IMR-90 (cell line): ENCODE data around the gene RPS19. TPM values are rescaled to one million over a fixed set of nuclear protein-coding genes. Genes with fewer than 3 reads are reported as not detected.

Experiments
- ATAC-seq: fragments of 200-7000 bp; cut with Tn5 transposase; 2 replicates; pipeline ENCODE4 v1.9.1; 2020; ENCODE audit warnings: low read depth, mild to moderate bottlenecking, moderate library complexity
- BruUV-seq: library from RNA; stranded (reverse); fragments of 400-500 nt; replicated peaks from 2 replicates; lab custom pipeline; 2021; lab: Mats Ljungman, UMichigan
- CTCF ChIA-PET: fragments of 300-600 bp; formaldehyde crosslinking; extraction: SDS; loops from one replicate; lab custom pipeline; 2021; ENCODE audit warnings: antibody characterized with exemption; lab: Yijun Ruan, JAX
- POLR2A ChIA-PET: fragments of 300-600 bp; sonication (Branson Sonifier 250); formaldehyde crosslinking; loops from one replicate; lab custom pipeline; 2022; ENCODE audit warnings: antibody characterized with exemption; ENCODE audit not compliant: unreplicated experiment; lab: Charles Lee
- DNase-seq: peaks from one replicate; pipeline ENCODE4 v3.0.0; 2013
- H2AFZ ChIP-seq: replicated peaks from 2 replicates; pipeline ENCODE3; 2013; ENCODE audit warnings: low read length, mild to moderate bottlenecking; ENCODE audit not compliant: poor library complexity
- H2AK5ac ChIP-seq: 2 replicates; pipeline ENCODE4 v1.6.1; 2013; ENCODE audit warnings: low read depth, low read length, inconsistent platforms
- H2AK9ac ChIP-seq: replicated peaks from 2 replicates; pipeline ENCODE3; 2013; ENCODE audit warnings: mild to moderate bottlenecking, low read depth, low read length, moderate library complexity; ENCODE audit not compliant: poor library complexity
- H2BK120ac ChIP-seq: 2 replicates; pipeline ENCODE4 v1.6.1; 2013; ENCODE audit warnings: low read depth, low read length, inconsistent platforms
- H2BK15ac ChIP-seq: 3 replicates; pipeline ENCODE4 v1.6.1; 2013; ENCODE audit warnings: low read depth, low read length, inconsistent platforms
- H2BK20ac ChIP-seq: 2 replicates; pipeline ENCODE4 v1.6.1; 2013; ENCODE audit warnings: low read depth, mild to moderate bottlenecking, inconsistent platforms, low read length, moderate library complexity
- H2BK5ac ChIP-seq: 2 replicates; pipeline ENCODE4 v1.6.1; 2013; ENCODE audit warnings: mild to moderate bottlenecking, low read depth, low read length, inconsistent platforms; ENCODE audit not compliant: poor library complexity, severe bottlenecking
- H3K14ac ChIP-seq: replicated peaks from 2 replicates; pipeline ENCODE4 v1.6.1; 2013; ENCODE audit warnings: low read depth, low read length, inconsistent platforms
- H3K18ac ChIP-seq: 2 replicates; pipeline ENCODE4 v1.6.1; 2013; ENCODE audit warnings: low read depth, low read length, control low read depth
- H3K23ac ChIP-seq: 2 replicates; pipeline ENCODE4 v1.6.1; 2013; ENCODE audit warnings: low read depth, low read length, inconsistent platforms
- H3K27ac ChIP-seq: 2 replicates; pipeline ENCODE4 v1.5.1; 2013; ENCODE audit warnings: mild to moderate bottlenecking, control low read depth, low read length; ENCODE audit not compliant: insufficient read depth
- H3K27me3 ChIP-seq: 2 replicates; pipeline ENCODE4 v1.6.1; 2013; ENCODE audit warnings: low read length; ENCODE audit not compliant: control insufficient read depth, insufficient read depth
- H3K36me3 ChIP-seq: 2 replicates; pipeline ENCODE4 v1.6.1; 2013; ENCODE audit warnings: low read length, mixed read lengths; ENCODE audit not compliant: control insufficient read depth, insufficient read depth
- H3K4ac ChIP-seq: 2 replicates; pipeline ENCODE4 v1.6.1; 2013; ENCODE audit warnings: low read depth, low read length, inconsistent platforms
- H3K4me1 ChIP-seq: 2 replicates; pipeline ENCODE4 v1.6.1; 2013; ENCODE audit warnings: low read length, mixed read lengths; ENCODE audit not compliant: control insufficient read depth, insufficient read depth
- H3K4me2 ChIP-seq: 2 replicates; pipeline ENCODE4 v1.6.1; 2013; ENCODE audit warnings: low read depth, mild to moderate bottlenecking, control low read depth, low read length, moderate library complexity
- H3K4me3 ChIP-seq: 2 replicates; pipeline ENCODE4 v1.5.1; 2013; ENCODE audit warnings: low read depth, mild to moderate bottlenecking, control low read depth, low read length, moderate library complexity; ENCODE audit not compliant: insufficient read depth
- H3K56ac ChIP-seq: 2 replicates; pipeline ENCODE4 v1.6.1; 2013; ENCODE audit warnings: low read length, inconsistent platforms; ENCODE audit not compliant: insufficient read depth; ENCODE audit errors: extremely low read depth
- H3K79me1 ChIP-seq, 2 experiments: 2 replicates each; pipeline ENCODE4 v1.6.1; 2013; ENCODE audit warnings: low read length in 2 of 2, inconsistent platforms in 1 of 2, low read depth in 1 of 2
- H3K9ac ChIP-seq: 2 replicates; pipeline ENCODE4 v1.6.1; 2013; ENCODE audit warnings: low read depth, low read length, control low read depth
- H3K9me1 ChIP-seq: 2 replicates; pipeline ENCODE4 v1.6.1; 2013; ENCODE audit warnings: low read length, inconsistent platforms; ENCODE audit not compliant: insufficient read depth
- H3K9me3 ChIP-seq: 2 replicates; pipeline ENCODE4 v1.6.1; 2013; ENCODE audit warnings: low read length; ENCODE audit not compliant: control insufficient read depth, insufficient read depth
- H4K20me1 ChIP-seq: 2 replicates; pipeline ENCODE4 v1.6.1; 2013; ENCODE audit warnings: low read length, inconsistent platforms; ENCODE audit not compliant: insufficient read depth
- H4K5ac ChIP-seq: 2 replicates; pipeline ENCODE4 v1.6.1; 2013; ENCODE audit warnings: mild to moderate bottlenecking, low read depth, low read length, control low read depth
- H4K8ac ChIP-seq, 2 experiments: 2 replicates each; pipeline ENCODE4 v1.6.1; 2013; ENCODE audit warnings: low read depth in 2 of 2, low read length in 2 of 2, control low read depth in 1 of 2, inconsistent platforms in 1 of 2
- H4K91ac ChIP-seq: 2 replicates; pipeline ENCODE4 v1.6.1; 2013; ENCODE audit warnings: low read depth, low read length, inconsistent platforms; ENCODE audit not compliant: insufficient read depth
- BHLHE40 ChIP-seq: fragments of 150-350 bp; IDR thresholded peaks from 2 replicates; pipeline ENCODE4 v1.6.1; 2016; ENCODE audit warnings: mild to moderate bottlenecking, low read depth, low read length
- CEBPB ChIP-seq: IDR thresholded peaks from 2 replicates; pipeline ENCODE4 v1.6.1; 2012; ENCODE audit warnings: low read depth, low read length, improper control_type of control experiment
- CHD1 ChIP-seq: IDR thresholded peaks from 2 replicates; pipeline ENCODE4 v1.6.1; 2012; ENCODE audit warnings: low read depth, low read length, improper control_type of control experiment
- FOS ChIP-seq: fragments of 150-350 bp; IDR thresholded peaks from 2 replicates; pipeline ENCODE4 v1.6.1; 2016; ENCODE audit warnings: low read depth, low read length
- MAFK ChIP-seq: IDR thresholded peaks from 2 replicates; pipeline ENCODE4 v1.6.1; 2012; ENCODE audit warnings: low read depth, low read length, improper control_type of control experiment
- MAZ ChIP-seq: IDR thresholded peaks from 2 replicates; pipeline ENCODE4 v1.6.1; 2012; ENCODE audit warnings: low read depth, mild to moderate bottlenecking, low read length, improper control_type of control experiment, moderate library complexity, borderline replicate concordance
- MXI1 ChIP-seq: IDR thresholded peaks from 2 replicates; pipeline ENCODE4 v1.6.1; 2012; ENCODE audit warnings: low read depth, mild to moderate bottlenecking, low read length, moderate library complexity, borderline replicate concordance
- NFE2L2 ChIP-seq: fragments of 150-350 bp; IDR thresholded peaks from 2 replicates; pipeline ENCODE4 v1.6.1; 2016; ENCODE audit warnings: low read depth, mild to moderate bottlenecking, low read length
- POLR2A ChIP-seq: IDR thresholded peaks from 2 replicates; pipeline ENCODE4 v1.6.1; 2012; ENCODE audit warnings: mild to moderate bottlenecking, low read depth, low read length
- RAD21 ChIP-seq: IDR thresholded peaks from 2 replicates; pipeline ENCODE4 v1.6.1; 2012; ENCODE audit warnings: low read length, improper control_type of control experiment
- RFX5 ChIP-seq: IDR thresholded peaks from 2 replicates; pipeline ENCODE4 v1.8.0; 2012; ENCODE audit warnings: low read depth, mild to moderate bottlenecking, low read length, moderate library complexity
- SMC3 ChIP-seq: fragments of 150-350 bp; IDR thresholded peaks from 2 replicates; pipeline ENCODE4 v1.6.1; 2016; ENCODE audit warnings: low read depth, mild to moderate bottlenecking, antibody characterized with exemption, low read length, moderate library complexity
- WGBS, 2 experiments: methylation state at CpG; one replicate each; pipeline versions ENCODE4 v1.1.5 to v1.1.7; 2013; ENCODE audit warnings: missing lambda C conversion rate in 2 of 2; ENCODE audit not compliant: insufficient read length in 1 of 2; ENCODE audit errors: extremely low coverage in 2 of 2; 5-methylcytosine and 5-hydroxymethylcytosine counted together
- dilution Hi-C: fragments of 300-500 bp; cut with HindIII; formaldehyde crosslinking; loops from one replicate; pipeline ENCODE4 v1.14.3; 2018; ENCODE audit warnings: low sequenced_read_pairs; ENCODE audit not compliant: unreplicated experiment
- in situ Hi-C: fragments of 300-500 bp; cut with MboI; formaldehyde crosslinking; loops from 3 replicates; pipeline ENCODE4 v1.14.3; 2019; ENCODE audit warnings: low sequenced_read_pairs, inconsistent platforms, mixed read lengths
- intact Hi-C: fragments of 100-400 bp; cut with micrococcal nuclease; formaldehyde crosslinking; loops from 2 replicates; pipeline ENCODE4 v1.10.0; 2022
- polyA plus RNA-seq, 3 experiments: library from polyadenylated mRNA; depleted of rRNA; stranded (reverse); fragments of >200 nt; gene quantifications; 2 replicates each; pipeline ENCODE4 v1.2.3, GENCODE V29; 2012; ENCODE audit warnings: low replicate concordance in 1 of 3
- total RNA-seq: library from RNA; depleted of rRNA; stranded (reverse); fragments of >200 nt; gene quantifications from 2 replicates; pipeline ENCODE4 v1.2.3, GENCODE V29; 2012
- TF ChIP-seq, protein P1 (sequence below): fragments of 150-350 bp; IDR thresholded peaks from 2 replicates; pipeline ENCODE4 v1.6.1; 2016; ENCODE audit warnings: low read depth, mild to moderate bottlenecking, low read length, moderate library complexity, borderline replicate concordance
- TF ChIP-seq, protein P2 (sequence below): fragments of 150-350 bp; IDR thresholded peaks from 2 replicates; pipeline ENCODE4 v1.6.1; 2017; ENCODE audit warnings: mild to moderate bottlenecking, antibody characterized with exemption, low read length, low read depth
- TF ChIP-seq, protein P3 (sequence below): conservative IDR thresholded peaks from 2 replicates; pipeline ENCODE4 v1.5.1; 2012; ENCODE audit warnings: mild to moderate bottlenecking, low read depth, low read length, improper control_type of control experiment

The RPS19 gene
- total and polyA plus RNA-seq, 2 of the 4 experiments (the other 2 are of a cell fraction): 230 to 3,988 TPM

DNA sequence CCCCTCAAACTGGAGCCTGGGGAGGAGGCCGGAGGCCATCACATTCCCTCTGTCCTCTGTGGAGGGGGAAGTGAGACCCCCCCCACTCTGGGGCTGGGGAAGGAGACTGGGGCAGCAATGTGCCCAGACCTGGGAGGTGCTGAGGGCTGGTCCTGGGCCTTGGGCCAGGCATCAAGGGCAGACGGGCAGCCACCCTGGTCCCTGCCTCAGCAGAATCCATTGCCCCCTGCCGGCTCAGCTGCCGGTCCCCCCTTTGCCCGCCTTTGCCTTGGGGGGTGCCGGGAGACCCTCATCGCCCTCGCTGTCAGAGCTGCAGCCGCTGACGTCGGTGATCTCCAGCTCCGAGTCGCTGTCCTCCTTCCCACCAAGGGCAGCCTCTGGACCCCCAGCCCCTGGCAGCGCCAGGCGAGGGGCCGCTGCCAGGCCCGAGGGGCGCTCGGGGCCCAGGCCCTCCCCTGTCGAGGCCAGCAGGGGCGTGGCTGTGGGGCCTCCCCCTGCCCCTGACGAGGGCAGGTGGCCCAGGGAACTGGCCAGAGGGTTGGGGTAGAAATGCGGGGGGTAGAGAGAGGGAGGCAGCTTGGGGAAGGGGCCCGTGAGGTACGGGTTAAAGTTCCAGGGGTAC is 48.0 kb downstream of the RPS19 start:
- H3K4me2 ChIP-seq: no peak overlapping the region
- no peak overlapping the region for H3K27ac ChIP-seq
- no peak overlapping the region for H3K14ac ChIP-seq
- TF ChIP-seq FOS (no peak), BHLHE40 (no peak), CHD1 (no peak), MXI1 (no peak), POLR2A (no peak), MAFK (no peak), CEBPB (no peak), MAZ (no peak), RFX5 (no peak), NFE2L2 (no peak), RAD21 (no peak), SMC3 (no peak)
- TF ChIP-seq, protein P1, sequence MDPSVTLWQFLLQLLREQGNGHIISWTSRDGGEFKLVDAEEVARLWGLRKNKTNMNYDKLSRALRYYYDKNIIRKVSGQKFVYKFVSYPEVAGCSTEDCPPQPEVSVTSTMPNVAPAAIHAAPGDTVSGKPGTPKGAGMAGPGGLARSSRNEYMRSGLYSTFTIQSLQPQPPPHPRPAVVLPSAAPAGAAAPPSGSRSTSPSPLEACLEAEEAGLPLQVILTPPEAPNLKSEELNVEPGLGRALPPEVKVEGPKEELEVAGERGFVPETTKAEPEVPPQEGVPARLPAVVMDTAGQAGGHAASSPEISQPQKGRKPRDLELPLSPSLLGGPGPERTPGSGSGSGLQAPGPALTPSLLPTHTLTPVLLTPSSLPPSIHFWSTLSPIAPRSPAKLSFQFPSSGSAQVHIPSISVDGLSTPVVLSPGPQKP: no peak
- TF ChIP-seq, protein P2, sequence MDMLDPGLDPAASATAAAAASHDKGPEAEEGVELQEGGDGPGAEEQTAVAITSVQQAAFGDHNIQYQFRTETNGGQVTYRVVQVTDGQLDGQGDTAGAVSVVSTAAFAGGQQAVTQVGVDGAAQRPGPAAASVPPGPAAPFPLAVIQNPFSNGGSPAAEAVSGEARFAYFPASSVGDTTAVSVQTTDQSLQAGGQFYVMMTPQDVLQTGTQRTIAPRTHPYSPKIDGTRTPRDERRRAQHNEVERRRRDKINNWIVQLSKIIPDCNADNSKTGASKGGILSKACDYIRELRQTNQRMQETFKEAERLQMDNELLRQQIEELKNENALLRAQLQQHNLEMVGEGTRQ: no peak
- TF ChIP-seq, protein P3, sequence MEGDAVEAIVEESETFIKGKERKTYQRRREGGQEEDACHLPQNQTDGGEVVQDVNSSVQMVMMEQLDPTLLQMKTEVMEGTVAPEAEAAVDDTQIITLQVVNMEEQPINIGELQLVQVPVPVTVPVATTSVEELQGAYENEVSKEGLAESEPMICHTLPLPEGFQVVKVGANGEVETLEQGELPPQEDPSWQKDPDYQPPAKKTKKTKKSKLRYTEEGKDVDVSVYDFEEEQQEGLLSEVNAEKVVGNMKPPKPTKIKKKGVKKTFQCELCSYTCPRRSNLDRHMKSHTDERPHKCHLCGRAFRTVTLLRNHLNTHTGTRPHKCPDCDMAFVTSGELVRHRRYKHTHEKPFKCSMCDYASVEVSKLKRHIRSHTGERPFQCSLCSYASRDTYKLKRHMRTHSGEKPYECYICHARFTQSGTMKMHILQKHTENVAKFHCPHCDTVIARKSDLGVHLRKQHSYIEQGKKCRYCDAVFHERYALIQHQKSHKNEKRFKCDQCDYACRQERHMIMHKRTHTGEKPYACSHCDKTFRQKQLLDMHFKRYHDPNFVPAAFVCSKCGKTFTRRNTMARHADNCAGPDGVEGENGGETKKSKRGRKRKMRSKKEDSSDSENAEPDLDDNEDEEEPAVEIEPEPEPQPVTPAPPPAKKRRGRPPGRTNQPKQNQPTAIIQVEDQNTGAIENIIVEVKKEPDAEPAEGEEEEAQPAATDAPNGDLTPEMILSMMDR: no peak
- ChIA-PET POLR2A (no interaction called here), CTCF (no interaction called here)
- no TSS peak for BruUV-seq
- no peak overlapping the region for H4K5ac ChIP-seq
- H4K91ac ChIP-seq: no peak overlapping the region
- no peak overlapping the region for H3K9ac ChIP-seq
- intact Hi-C loops: no loop called here
- H3K18ac ChIP-seq: no peak overlapping the region
- no peak overlapping the region for H2BK15ac ChIP-seq
- H4K8ac ChIP-seq: no peak overlapping the region
- peaks cover 25% of the 10 kb centered on the region for H3K27me3 ChIP-seq
- H3K4ac ChIP-seq: no peak overlapping the region
- no peak overlapping the region for H2BK20ac ChIP-seq
- no peak overlapping the region for H2BK120ac ChIP-seq
- peaks cover 27% of the 10 kb centered on the region for H4K20me1 ChIP-seq
- WGBS, 2 experiments: 85% methylated on average over 9 of the region's 25 CpGs; no CpG with 5 or more reads in 1 of the 2 experiments
- ATAC-seq (no peak), DNase-seq (no peak)
- in situ Hi-C loops: no loop called here
- no peak overlapping the region for H3K56ac ChIP-seq
- no peak overlapping the region for H2AK9ac ChIP-seq
- H3K36me3 ChIP-seq: peaks cover 39% of the 10 kb centered on the region
- no peaks in the 10 kb centered on the region for H3K9me3 ChIP-seq
- no peaks in the 10 kb centered on the region; the same call in 1 of the 2 replicates for H3K9me1 ChIP-seq
- H3K23ac ChIP-seq: no peak overlapping the region
- no peak overlapping the region for H2BK5ac ChIP-seq
- 0 out of 4 replicates have a peak, but pooled peaks cover 0 to 3% of the 10 kb centered on the region in 2 experiments for H3K79me1 ChIP-seq
- dilution Hi-C loops: no loop called here
- H3K4me3 ChIP-seq: no peak overlapping the region
- H3K4me1 ChIP-seq: no peaks in the 10 kb centered on the region
- peak overlapping the region; percentile 7 for H2AFZ ChIP-seq
- no peak overlapping the region for H2AK5ac ChIP-seq
